B cell (primary cell): ENCODE measurements around the gene ZC3HAV1L. TPM values are rescaled to one million over a fixed set of nuclear protein-coding genes. Genes with fewer than 3 reads are reported as not detected.

ENCODE experiments used
- ATAC-seq: fragments of 200-7000 bp; cut with Tn5 transposase; one replicate; pipeline ENCODE4 v1.10.0; 2021; ENCODE audit warnings: low read depth, mild to moderate bottlenecking, moderate number of reproducible peaks, moderate library complexity
- CTCF ChIA-PET: fragments of 350-600 bp; sonication (Branson Sonifier 250); formaldehyde crosslinking; loops from one replicate; lab custom pipeline; 2021; ENCODE audit warnings: antibody characterized with exemption, inconsistent platforms; lab: Charles Lee
- POLR2A ChIA-PET: fragments of 350-600 bp; sonication (Branson Sonifier 250); formaldehyde crosslinking; loops from one replicate; lab custom pipeline; 2021; ENCODE audit warnings: antibody characterized with exemption; lab: Charles Lee
- DNase-seq: peaks from one replicate; pipeline ENCODE4 v3.0.0; 2013
- H2AFZ ChIP-seq: 2 replicates; pipeline ENCODE4 v1.6.1; 2012; ENCODE audit warnings: mild to moderate bottlenecking, low read depth, low read length; ENCODE audit not compliant: insufficient read depth, poor library complexity, severe bottlenecking
- H3K27ac ChIP-seq, 2 donors: 1 replicate in 1 of 2; 2 replicates in 1 of 2; pipeline ENCODE4 v1.5.1; 2012 to 2013; ENCODE audit warnings: low read length in 2 of 2, mild to moderate bottlenecking in 2 of 2, moderate library complexity in 1 of 2
- H3K27me3 ChIP-seq, 4 experiments: fragments of 200-600 bp in 1 of 4; sonication (generic) in 1 of 4; replicated peaks in 1 of 4; 1 replicate in 2 of 4; 2 replicates in 2 of 4; pipeline versions ENCODE4 v1.6.1 to v1.7.0; 2013 to 2016; ENCODE audit warnings: low read length in 3 of 4, mild to moderate bottlenecking in 2 of 4, mixed read lengths in 1 of 4, moderate library complexity in 1 of 4; ENCODE audit not compliant: insufficient read depth in 4 of 4, control insufficient read depth in 3 of 4; ENCODE audit errors: control extremely low read depth in 1 of 4
- H3K36me3 ChIP-seq, 2 experiments: replicated peaks in 1 of 2; 1 replicate in 1 of 2; 2 replicates in 1 of 2; pipeline versions ENCODE4 v1.6.1 to v1.7.1; 2013; ENCODE audit warnings: low read length in 1 of 2; ENCODE audit not compliant: insufficient read depth in 2 of 2, control insufficient read depth in 1 of 2; ENCODE audit errors: control extremely low read depth in 1 of 2, extremely low read depth in 1 of 2
- H3K4me1 ChIP-seq, 2 donors: fragments of 200-600 bp in 1 of 2; sonication (generic) in 1 of 2; 1 replicate in 1 of 2; 2 replicates in 1 of 2; pipeline versions ENCODE4 v1.5.1 to v1.6.1; 2013 to 2017; ENCODE audit warnings: low read length in 2 of 2; ENCODE audit not compliant: control insufficient read depth in 2 of 2, insufficient read depth in 2 of 2
- H3K4me2 ChIP-seq: replicated peaks from 2 replicates; pipeline ENCODE3; 2012; ENCODE audit warnings: mild to moderate bottlenecking, low read depth, low read length; ENCODE audit not compliant: poor library complexity, severe bottlenecking
- H3K4me3 ChIP-seq, 5 experiments: fragments of 200-600 bp in 1 of 5; sonication (generic) in 1 of 5; 1 replicate in 3 of 5; 2 replicates in 2 of 5; pipeline versions ENCODE4 v1.5.1 to v1.7.0; 2011 to 2016; ENCODE audit warnings: low read length in 4 of 5, mild to moderate bottlenecking in 4 of 5, low read depth in 2 of 5, control low read depth in 1 of 5, moderate library complexity in 1 of 5; ENCODE audit not compliant: insufficient read depth in 1 of 5; ENCODE audit errors: control extremely low read depth in 1 of 5, extremely low read depth in 1 of 5
- H3K79me2 ChIP-seq: fragments of 200-600 bp; sonication (generic); one replicate; pipeline ENCODE4 v1.6.0; 2016; ENCODE audit warnings: low read length; ENCODE audit not compliant: control insufficient read depth, insufficient read depth
- H3K9ac ChIP-seq: fragments of 200-600 bp; sonication (generic); 2 replicates; pipeline ENCODE4 v1.6.1; 2017; ENCODE audit warnings: mild to moderate bottlenecking, low read length, moderate library complexity
- H3K9me3 ChIP-seq, 3 donors: one replicate each; pipeline versions ENCODE4 v1.6.1 to v1.7.1; 2013; ENCODE audit warnings: low read length in 2 of 3; ENCODE audit not compliant: control insufficient read depth in 2 of 3, insufficient read depth in 1 of 3; ENCODE audit errors: control extremely low read depth in 1 of 3
- H4K20me1 ChIP-seq: 2 replicates; pipeline ENCODE4 v1.6.0; 2012; ENCODE audit warnings: mild to moderate bottlenecking, low read length; ENCODE audit not compliant: insufficient read depth, control insufficient read depth, poor library complexity, severe bottlenecking
- H3K27ac Mint-ChIP-seq: one replicate; pipeline ENCODE4 v1.8.0; 2021; ENCODE audit warnings: mixed read lengths
- H3K27me3 Mint-ChIP-seq: one replicate; pipeline ENCODE4 v1.8.0; 2021; ENCODE audit warnings: mixed read lengths
- H3K4me1 Mint-ChIP-seq: one replicate; pipeline ENCODE4 v1.8.0; 2021; ENCODE audit warnings: mixed read lengths
- H3K4me3 Mint-ChIP-seq: one replicate; pipeline ENCODE4 v1.8.0; 2021; ENCODE audit warnings: mixed read lengths
- H3K9me3 Mint-ChIP-seq: one replicate; pipeline ENCODE4 v1.8.0; 2022; ENCODE audit warnings: mixed read lengths; ENCODE audit not compliant: insufficient read depth
- CTCF ChIP-seq: fragments of 200-600 bp; IDR thresholded peaks from one replicate; pipeline ENCODE4 v1.8.0; 2022; ENCODE audit warnings: antibody characterized with exemption, mild to moderate bottlenecking
- EZH2 ChIP-seq: IDR thresholded peaks from 2 replicates; pipeline ENCODE4 v1.6.1; 2012; ENCODE audit warnings: borderline replicate concordance, low read depth, mild to moderate bottlenecking, moderate library complexity, low read length; ENCODE audit not compliant: insufficient read depth, poor library complexity, severe bottlenecking
- WGBS: methylation state at CpG from one replicate; pipeline ENCODE4 v1.1.5; 2013; ENCODE audit warnings: missing lambda C conversion rate; ENCODE audit not compliant: insufficient coverage; 5-methylcytosine and 5-hydroxymethylcytosine counted together
- intact Hi-C: fragments of 100-400 bp; cut with micrococcal nuclease; formaldehyde crosslinking; loops from one replicate; pipeline ENCODE4 v1.10.0; 2022
- polyA plus RNA-seq: library from polyadenylated mRNA; depleted of rRNA; stranded (reverse); fragments of >200 nt; gene quantifications from 2 replicates; pipeline ENCODE4 v1.2.3, GENCODE V29; 2012
- total RNA-seq, 2 donors: library from RNA; stranded (reverse); fragments of 120-200 nt in 1 of 2; gene quantifications; 1 replicate in 1 of 2; 2 replicates in 1 of 2; pipeline versions ENCODE4 v1.2.3 to v1.2.4, GENCODE V29; 2013 to 2022

ZC3HAV1L gene
- total and polyA plus RNA-seq, 2 donors (not counting 1 experiment from before 2014, with no cell fraction given), result 0.82 to 1.8 TPM

- H3K27ac Mint-ChIP-seq, result no peak overlapping the region
- Histone ChIP-seq H2AFZ (no peak overlapping the region), H3K9me3 (no peaks in the 10 kb centered on the region), H3K27me3 (peaks cover 0 to 4% (median 0%) of the 10 kb centered on the region in 4 experiments), H3K4me1 (peaks cover 8 to 10% of the 10 kb centered on the region in 2 donors), H3K36me3 (no peaks in the 10 kb centered on the region), H3K4me2 (no peak overlapping the region), H4K20me1 (no peaks in the 10 kb centered on the region), H3K9ac (no peak overlapping the region), H3K27ac (no peak overlapping the region), H3K4me3 (no peak overlapping the region), H3K79me2 (no peaks in the 10 kb centered on the region)
- TF ChIP-seq CTCF, result no peak
- TF ChIP-seq EZH2, result no peak
- DNase-seq (no peak), ATAC-seq (no peak)
- intact Hi-C loops, result no loop called here
- no peaks in the 10 kb centered on the region for H3K27me3 Mint-ChIP-seq
- POLR2A ChIA-PET, result no interaction called here
- no CpG with 5 or more reads among the region's 4 CpGs for WGBS
- H3K9me3 Mint-ChIP-seq, result no peaks in the 10 kb centered on the region
- CTCF ChIA-PET, result no interaction called here
- no peak overlapping the region for H3K4me3 Mint-ChIP-seq
- H3K4me1 Mint-ChIP-seq, result peaks cover 8% of the 10 kb centered on the region
These were observed 3.4 kb downstream of the ZC3HAV1L start for GRCh38 chr7:139032473-139032872.

GRCh38 chr7:139029353-139029752, 6.5 kb downstream of the ZC3HAV1L start:
- 98% methylated on average over 3 of the region's 3 CpGs for whole genome bisulfite sequencing
- intact Hi-C loops, result no loop called here
- no peak overlapping the region for H3K9ac ChIP-seq
- CTCF ChIA-PET, result no interaction called here
- no peak overlapping the region for H3K27ac Mint-ChIP-seq
- H3K27ac ChIP-seq, result no peak overlapping the region
- no peaks in the 10 kb centered on the region for H3K9me3 ChIP-seq
- POLR2A ChIA-PET, result no interaction called here
- no peaks in the 10 kb centered on the region for H3K27me3 ChIP-seq
- no peak overlapping the region for H3K4me3 Mint-ChIP-seq
- no peaks in the 10 kb centered on the region for H3K4me1 Mint-ChIP-seq
- H3K4me1 ChIP-seq, result no peaks in the 10 kb centered on the region
- DNase-seq (no peak), ATAC-seq (no peak)
- no peak overlapping the region for H2AFZ ChIP-seq
- no peaks in the 10 kb centered on the region for H3K27me3 Mint-ChIP-seq
- H3K4me3 ChIP-seq, result no peak overlapping the region
- H4K20me1 ChIP-seq, result no peaks in the 10 kb centered on the region
- H3K79me2 ChIP-seq, result no peaks in the 10 kb centered on the region
- no peak for TF ChIP-seq EZH2
- TF ChIP-seq CTCF, result no peak
- H3K36me3 ChIP-seq, result no peaks in the 10 kb centered on the region
- H3K9me3 Mint-ChIP-seq, result no peaks in the 10 kb centered on the region
- no peak overlapping the region for H3K4me2 ChIP-seq
